Gastrocnemius medialis (tissue), 4 donors: Measurements from ENCODE around the gene MORN5.

ENCODE experiments used
- CTCF ChIP-seq, 5 experiments: fragments of 450-650 bp in 3 of 5; fragments of 200-600 bp in 2 of 5; sonication (generic) in 2 of 5; IDR thresholded peaks in 4 of 5; conservative IDR thresholded peaks in 1 of 5; 1 replicate in 4 of 5; 2 replicates in 1 of 5; pipeline ENCODE4 v1.5.1; 2016 to 2019; ENCODE audit warnings: antibody characterized with exemption in 5 of 5, mild to moderate bottlenecking in 3 of 5, moderate library complexity in 3 of 5
- POLR2A ChIP-seq, 2 donors: fragments of 450-650 bp; IDR thresholded peaks; one replicate each; pipeline ENCODE4 v1.6.1; 2017; ENCODE audit warnings: antibody characterized with exemption in 2 of 2, mild to moderate bottlenecking in 2 of 2, moderate library complexity in 2 of 2

GRCh38 chr9:122113574-122113973 lies 46.1 kb upstream of the MORN5 start:
- TF ChIP-seq CTCF (IDR thresholded peaks at IDR 0.05 in 4 of 5, conservative IDR thresholded peaks at IDR 0.05 in 1 of 5) (no peak), POLR2A (IDR thresholded peaks at IDR 0.05) (no peak)
